ENCODE results near the gene TMEM272. TPM values are rescaled to one million over a fixed set of nuclear protein-coding genes. Genes with fewer than 3 reads are reported as not detected.

The TMEM272 gene
- total and polyA plus RNA-seq, 2 of the 13 experiments (the other 11 are each of a cell fraction or from before 2014, with no cell fraction given), result 0.37 to 0.62 TPM

DNA sequence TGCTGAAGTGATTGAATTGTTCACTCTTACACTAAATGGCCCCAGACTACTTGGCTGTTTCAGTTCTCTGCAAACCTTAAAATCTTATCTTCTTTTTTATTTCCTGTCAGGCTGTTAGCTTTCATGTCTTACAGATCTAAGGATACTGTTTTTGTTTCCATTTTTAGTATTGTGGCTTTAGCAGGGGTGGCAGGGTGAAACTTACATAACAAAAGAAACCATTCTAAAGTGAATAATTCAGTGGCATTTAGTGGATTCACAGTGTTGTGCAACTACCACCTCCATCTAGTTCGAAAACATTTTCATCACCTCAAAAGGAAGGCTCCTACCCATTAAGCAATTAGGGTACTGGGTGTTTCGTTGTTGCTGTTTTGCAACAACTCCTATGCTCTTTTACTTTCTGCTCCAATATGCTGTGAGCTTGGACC is 19.8 kb downstream of the TMEM272 start:
- Histone ChIP-seq H4K20me1 (ENCODE audit: insufficient read depth, low read length) (no peaks in the 10 kb centered on the region), H3K36me3 (replicated peaks in 1 of 2; ENCODE audit: control insufficient read depth in 1 of 2, insufficient read depth in 2 of 2, low read length in 2 of 2) (no peaks in the 10 kb centered on the region), H3K9ac (ENCODE audit: insufficient read depth, low read depth, low read length) (no peak overlapping the region), H3K4me2 (ENCODE audit: low read depth, low read length) (no peak overlapping the region), H3K9me3 (ENCODE audit: low read length) (no peaks in the 10 kb centered on the region), H3K27ac (ENCODE audit: extremely low read length, insufficient read depth, low read length) (no peak overlapping the region), H3K79me2 (ENCODE audit: insufficient read depth, low read length) (no peaks in the 10 kb centered on the region), H3K4me3 (replicated peaks in 1 of 3; ENCODE audit: insufficient read depth in 1 of 3, low read depth in 2 of 3, low read length in 3 of 3) (no peak overlapping the region), H3K27me3 (ENCODE audit: control insufficient read depth in 1 of 2, insufficient read depth in 2 of 2, low read length in 2 of 2) (no peaks in the 10 kb centered on the region), H2AFZ (ENCODE audit: low read length) (no peak overlapping the region), H3K4me1 (ENCODE audit: insufficient read depth, low read length) (no peaks in the 10 kb centered on the region)
- DNase-seq (ENCODE audit: low spot score) (no peak), FAIRE-seq (no peak), ATAC-seq (no peak)
- ChIA-PET POLR2A (no interaction called here), CTCF (ENCODE audit: low intra/inter-chr PET ratio, low total read pairs) (no interaction called here)
- intact Hi-C loops (cut with micrococcal nuclease; ENCODE audit: unreplicated experiment) (no loop called here), in situ Hi-C loops (cut with HindIII; ENCODE audit: extremely low pct_ligation_motif_present, low pct_unique_long_range_greater_than_20kb) (no loop called here)
- BruUV-seq (replicated peaks), result no TSS peak
- 79% methylated on average over 2 of the region's 2 CpGs for WGBS (ENCODE audit: low lambda C conversion rate)
- no peak for TF ChIP-seq ZNF558 (CRISPR knock-in tag; IDR thresholded peaks at IDR 0.05; ENCODE audit: borderline replicate concordance)
- TF ChIP-seq, protein P1, sequence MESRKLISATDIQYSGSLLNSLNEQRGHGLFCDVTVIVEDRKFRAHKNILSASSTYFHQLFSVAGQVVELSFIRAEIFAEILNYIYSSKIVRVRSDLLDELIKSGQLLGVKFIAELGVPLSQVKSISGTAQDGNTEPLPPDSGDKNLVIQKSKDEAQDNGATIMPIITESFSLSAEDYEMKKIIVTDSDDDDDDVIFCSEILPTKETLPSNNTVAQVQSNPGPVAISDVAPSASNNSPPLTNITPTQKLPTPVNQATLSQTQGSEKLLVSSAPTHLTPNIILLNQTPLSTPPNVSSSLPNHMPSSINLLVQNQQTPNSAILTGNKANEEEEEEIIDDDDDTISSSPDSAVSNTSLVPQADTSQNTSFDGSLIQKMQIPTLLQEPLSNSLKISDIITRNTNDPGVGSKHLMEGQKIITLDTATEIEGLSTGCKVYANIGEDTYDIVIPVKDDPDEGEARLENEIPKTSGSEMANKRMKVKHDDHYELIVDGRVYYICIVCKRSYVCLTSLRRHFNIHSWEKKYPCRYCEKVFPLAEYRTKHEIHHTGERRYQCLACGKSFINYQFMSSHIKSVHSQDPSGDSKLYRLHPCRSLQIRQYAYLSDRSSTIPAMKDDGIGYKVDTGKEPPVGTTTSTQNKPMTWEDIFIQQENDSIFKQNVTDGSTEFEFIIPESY (CRISPR knock-in tag; IDR thresholded peaks at IDR 0.05), result no peak
- TF ChIP-seq ZNF737 (CRISPR knock-in tag; IDR thresholded peaks at IDR 0.05; ENCODE audit: borderline replicate concordance), result no peak
- no peak for TF ChIP-seq XBP1 (CRISPR knock-in tag; IDR thresholded peaks at IDR 0.05)
- TF ChIP-seq, protein P2, sequence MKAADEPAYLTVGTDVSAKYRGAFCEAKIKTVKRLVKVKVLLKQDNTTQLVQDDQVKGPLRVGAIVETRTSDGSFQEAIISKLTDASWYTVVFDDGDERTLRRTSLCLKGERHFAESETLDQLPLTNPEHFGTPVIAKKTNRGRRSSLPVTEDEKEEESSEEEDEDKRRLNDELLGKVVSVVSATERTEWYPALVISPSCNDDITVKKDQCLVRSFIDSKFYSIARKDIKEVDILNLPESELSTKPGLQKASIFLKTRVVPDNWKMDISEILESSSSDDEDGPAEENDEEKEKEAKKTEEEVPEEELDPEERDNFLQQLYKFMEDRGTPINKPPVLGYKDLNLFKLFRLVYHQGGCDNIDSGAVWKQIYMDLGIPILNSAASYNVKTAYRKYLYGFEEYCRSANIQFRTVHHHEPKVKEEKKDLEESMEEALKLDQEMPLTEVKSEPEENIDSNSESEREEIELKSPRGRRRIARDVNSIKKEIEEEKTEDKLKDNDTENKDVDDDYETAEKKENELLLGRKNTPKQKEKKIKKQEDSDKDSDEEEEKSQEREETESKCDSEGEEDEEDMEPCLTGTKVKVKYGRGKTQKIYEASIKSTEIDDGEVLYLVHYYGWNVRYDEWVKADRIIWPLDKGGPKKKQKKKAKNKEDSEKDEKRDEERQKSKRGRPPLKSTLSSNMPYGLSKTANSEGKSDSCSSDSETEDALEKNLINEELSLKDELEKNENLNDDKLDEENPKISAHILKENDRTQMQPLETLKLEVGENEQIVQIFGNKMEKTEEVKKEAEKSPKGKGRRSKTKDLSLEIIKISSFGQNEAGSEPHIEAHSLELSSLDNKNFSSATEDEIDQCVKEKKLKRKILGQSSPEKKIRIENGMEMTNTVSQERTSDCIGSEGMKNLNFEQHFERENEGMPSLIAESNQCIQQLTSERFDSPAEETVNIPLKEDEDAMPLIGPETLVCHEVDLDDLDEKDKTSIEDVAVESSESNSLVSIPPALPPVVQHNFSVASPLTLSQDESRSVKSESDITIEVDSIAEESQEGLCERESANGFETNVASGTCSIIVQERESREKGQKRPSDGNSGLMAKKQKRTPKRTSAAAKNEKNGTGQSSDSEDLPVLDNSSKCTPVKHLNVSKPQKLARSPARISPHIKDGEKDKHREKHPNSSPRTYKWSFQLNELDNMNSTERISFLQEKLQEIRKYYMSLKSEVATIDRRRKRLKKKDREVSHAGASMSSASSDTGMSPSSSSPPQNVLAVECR (CRISPR knock-in tag; IDR thresholded peaks at IDR 0.05; ENCODE audit: borderline replicate concordance), result no peak
- no peak for TF ChIP-seq ZBTB39 (CRISPR knock-in tag; IDR thresholded peaks at IDR 0.05)
- TF ChIP-seq FOXK2 (IDR thresholded peaks at IDR 0.05), result no peak
- TF ChIP-seq FOSL1 (CRISPR knock-in tag; IDR thresholded peaks at IDR 0.05; ENCODE audit: borderline replicate concordance), result no peak
- TF ChIP-seq NFKB2 (CRISPR knock-in tag; IDR thresholded peaks at IDR 0.05; ENCODE audit: borderline replicate concordance), result no peak
- TF ChIP-seq, protein P3, sequence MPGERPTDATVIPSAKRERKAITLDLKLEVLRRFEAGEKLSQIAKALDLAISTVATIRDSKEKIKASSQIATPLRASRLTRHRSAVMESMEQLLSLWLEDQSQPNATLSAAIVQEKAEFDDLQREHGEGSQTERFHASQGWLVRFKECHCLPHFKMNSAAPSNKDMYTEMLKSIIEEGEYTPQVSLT (CRISPR knock-in tag; IDR thresholded peaks at IDR 0.05; ENCODE audit: borderline replicate concordance, low read depth), result no peak
- no peak for TF ChIP-seq ZNF205 (CRISPR knock-in tag; IDR thresholded peaks at IDR 0.05)
- no peak for TF ChIP-seq CREM (IDR thresholded peaks at IDR 0.05)
- TF ChIP-seq CREM (CRISPR knock-in tag; IDR thresholded peaks at IDR 0.05), result no peak
- no peak for TF ChIP-seq HDAC1 (CRISPR knock-in tag; IDR thresholded peaks at IDR 0.05)
- TF ChIP-seq, protein P4, sequence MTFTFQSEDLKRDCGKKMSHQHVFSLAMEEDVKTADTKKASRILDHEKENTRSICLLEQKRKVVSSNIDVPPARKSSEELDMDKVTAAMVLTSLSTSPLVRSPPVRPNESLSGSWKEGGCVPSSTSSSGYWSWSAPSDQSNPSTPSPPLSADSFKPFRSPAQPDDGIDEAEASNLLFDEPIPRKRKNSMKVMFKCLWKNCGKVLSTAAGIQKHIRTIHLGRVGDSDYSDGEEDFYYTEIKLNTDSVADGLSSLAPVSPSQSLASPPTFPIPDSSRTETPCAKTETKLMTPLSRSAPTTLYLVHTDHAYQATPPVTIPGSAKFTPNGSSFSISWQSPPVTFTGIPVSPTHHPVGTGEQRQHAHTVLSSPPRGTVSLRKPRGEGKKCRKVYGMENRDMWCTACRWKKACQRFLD (CRISPR knock-in tag; IDR thresholded peaks at IDR 0.05; ENCODE audit: borderline replicate concordance), result no peak

All from HepG2 (cell line).